KMS-11 (cell line): ENCODE measurements around the gene TIMM21.

Experiments
- H2AFZ ChIP-seq: fragments of 200-600 bp; sonication (generic); 2 replicates; pipeline ENCODE4 v1.6.1; 2016; ENCODE audit warnings: antibody characterized with exemption, mixed run types, low read depth
- H3K27ac ChIP-seq: fragments of 200-600 bp; sonication (generic); 2 replicates; pipeline ENCODE4 v1.6.1; 2016; ENCODE audit warnings: mild to moderate bottlenecking, mixed run types
- H3K27me3 ChIP-seq: fragments of 200-600 bp; sonication (generic); 2 replicates; pipeline ENCODE4 v1.6.1; 2017; ENCODE audit warnings: mild to moderate bottlenecking, low read depth, mixed run types, moderate library complexity; ENCODE audit not compliant: insufficient read depth
- H3K36me3 ChIP-seq: fragments of 200-600 bp; sonication (generic); 2 replicates; pipeline ENCODE4 v1.6.1; 2017; ENCODE audit warnings: mild to moderate bottlenecking, mixed run types; ENCODE audit not compliant: insufficient read depth
- H3K4me1 ChIP-seq: fragments of 200-600 bp; sonication (generic); 2 replicates; pipeline ENCODE4 v1.6.1; 2016; ENCODE audit warnings: mild to moderate bottlenecking, low read depth, mixed run types; ENCODE audit not compliant: poor library complexity, severe bottlenecking
- H3K4me2 ChIP-seq: fragments of 200-600 bp; sonication (generic); 2 replicates; pipeline ENCODE4 v1.7.0; 2016; ENCODE audit warnings: mild to moderate bottlenecking, mixed run types
- H3K4me3 ChIP-seq: fragments of 200-600 bp; sonication (generic); IDR thresholded peaks from 2 replicates; pipeline ENCODE4 v1.6.1; 2017; ENCODE audit warnings: low read depth, low read length, mixed read lengths; ENCODE audit not compliant: insufficient read depth
- H3K79me2 ChIP-seq: fragments of 200-600 bp; sonication (generic); 2 replicates; pipeline ENCODE4 v1.6.1; 2016; ENCODE audit warnings: low read depth, mixed run types; ENCODE audit not compliant: insufficient read depth
- H3K9ac ChIP-seq: fragments of 200-600 bp; sonication (generic); 2 replicates; pipeline ENCODE4 v1.6.1; 2016; ENCODE audit warnings: mild to moderate bottlenecking, mixed run types
- H4K20me1 ChIP-seq: fragments of 200-600 bp; sonication (generic); 2 replicates; pipeline ENCODE4 v1.6.1; 2016; ENCODE audit warnings: mild to moderate bottlenecking, mixed run types; ENCODE audit not compliant: insufficient read depth
- TF ChIP-seq, protein P1 (sequence below): fragments of 200-600 bp; sonication (generic); conservative IDR thresholded peaks from 2 replicates; pipeline ENCODE4 v1.6.1; 2017; ENCODE audit warnings: low read depth, mild to moderate bottlenecking, antibody characterized with exemption, low read length, moderate library complexity, mixed read lengths

TIMM21 gene, protein sequence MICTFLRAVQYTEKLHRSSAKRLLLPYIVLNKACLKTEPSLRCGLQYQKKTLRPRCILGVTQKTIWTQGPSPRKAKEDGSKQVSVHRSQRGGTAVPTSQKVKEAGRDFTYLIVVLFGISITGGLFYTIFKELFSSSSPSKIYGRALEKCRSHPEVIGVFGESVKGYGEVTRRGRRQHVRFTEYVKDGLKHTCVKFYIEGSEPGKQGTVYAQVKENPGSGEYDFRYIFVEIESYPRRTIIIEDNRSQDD

DNA sequence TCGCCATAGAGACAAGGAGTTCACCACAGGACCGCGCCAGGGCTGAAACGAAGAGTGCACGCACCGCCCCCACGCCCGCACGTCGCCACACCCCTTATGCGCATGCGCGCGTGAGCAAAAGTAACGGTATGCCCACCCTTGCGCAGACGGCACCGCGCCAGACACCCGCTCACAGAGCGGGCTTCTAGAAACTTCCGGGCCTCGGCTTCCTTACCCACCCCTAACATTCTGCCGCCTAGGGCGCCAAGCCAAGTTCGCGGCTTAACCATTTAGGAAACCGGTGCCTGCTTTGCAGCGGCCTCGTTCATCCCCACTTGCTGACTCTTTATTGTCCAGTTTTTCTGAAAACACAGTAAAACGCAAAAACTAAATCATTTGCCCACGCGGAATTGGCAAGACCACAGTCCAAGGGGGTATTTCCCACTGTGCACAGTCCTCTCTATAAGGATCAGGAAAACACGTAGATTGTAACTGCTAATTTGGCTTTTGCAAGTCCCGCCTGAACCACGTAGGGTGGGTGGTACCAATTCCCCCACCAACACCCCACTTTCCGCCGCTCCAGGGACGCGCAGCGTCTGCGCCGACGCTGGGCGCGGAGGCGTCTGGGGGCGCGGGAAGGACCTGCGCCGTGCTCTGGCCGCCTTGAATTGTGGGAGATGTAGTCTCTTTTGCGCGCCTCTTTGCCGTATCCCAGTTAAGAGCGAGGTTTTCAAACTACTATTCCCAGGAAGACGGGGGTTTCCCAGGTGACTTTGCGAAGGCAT lies at the start of gene TIMM21, which contains the start of gene FBXO15:
TSS of gene TIMM21 (plus strand) at position 745 of the 764 bp plus-strand sequence. CDS start 286 bp downstream, outside the sequence.
TSS of gene FBXO15 (minus strand) at position 56 of the 764 bp plus-strand sequence. CDS start at position 7, 49 bp downstream.
- H2AFZ ChIP-seq: peak within 1 kb of the TSS; percentile 75
- no peaks in the 10 kb centered on the region for H4K20me1 ChIP-seq
- H3K27me3 ChIP-seq: no peaks in the 10 kb centered on the region
- peak within 1 kb of the TSS; percentile 66 for H3K27ac ChIP-seq
- peak within 1 kb of the TSS; percentile 76 for H3K4me2 ChIP-seq
- H3K36me3 ChIP-seq: no peaks in the 10 kb centered on the region
- no peak within 1 kb of the TSS for H3K4me3 ChIP-seq
- TF ChIP-seq, protein P1, sequence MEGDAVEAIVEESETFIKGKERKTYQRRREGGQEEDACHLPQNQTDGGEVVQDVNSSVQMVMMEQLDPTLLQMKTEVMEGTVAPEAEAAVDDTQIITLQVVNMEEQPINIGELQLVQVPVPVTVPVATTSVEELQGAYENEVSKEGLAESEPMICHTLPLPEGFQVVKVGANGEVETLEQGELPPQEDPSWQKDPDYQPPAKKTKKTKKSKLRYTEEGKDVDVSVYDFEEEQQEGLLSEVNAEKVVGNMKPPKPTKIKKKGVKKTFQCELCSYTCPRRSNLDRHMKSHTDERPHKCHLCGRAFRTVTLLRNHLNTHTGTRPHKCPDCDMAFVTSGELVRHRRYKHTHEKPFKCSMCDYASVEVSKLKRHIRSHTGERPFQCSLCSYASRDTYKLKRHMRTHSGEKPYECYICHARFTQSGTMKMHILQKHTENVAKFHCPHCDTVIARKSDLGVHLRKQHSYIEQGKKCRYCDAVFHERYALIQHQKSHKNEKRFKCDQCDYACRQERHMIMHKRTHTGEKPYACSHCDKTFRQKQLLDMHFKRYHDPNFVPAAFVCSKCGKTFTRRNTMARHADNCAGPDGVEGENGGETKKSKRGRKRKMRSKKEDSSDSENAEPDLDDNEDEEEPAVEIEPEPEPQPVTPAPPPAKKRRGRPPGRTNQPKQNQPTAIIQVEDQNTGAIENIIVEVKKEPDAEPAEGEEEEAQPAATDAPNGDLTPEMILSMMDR: no peak
- peaks cover 25% of the 10 kb centered on the region for H3K4me1 ChIP-seq
- peak within 1 kb of the TSS; percentile 87 for H3K9ac ChIP-seq
- peaks cover 46% of the 10 kb centered on the region for H3K79me2 ChIP-seq

DNA sequence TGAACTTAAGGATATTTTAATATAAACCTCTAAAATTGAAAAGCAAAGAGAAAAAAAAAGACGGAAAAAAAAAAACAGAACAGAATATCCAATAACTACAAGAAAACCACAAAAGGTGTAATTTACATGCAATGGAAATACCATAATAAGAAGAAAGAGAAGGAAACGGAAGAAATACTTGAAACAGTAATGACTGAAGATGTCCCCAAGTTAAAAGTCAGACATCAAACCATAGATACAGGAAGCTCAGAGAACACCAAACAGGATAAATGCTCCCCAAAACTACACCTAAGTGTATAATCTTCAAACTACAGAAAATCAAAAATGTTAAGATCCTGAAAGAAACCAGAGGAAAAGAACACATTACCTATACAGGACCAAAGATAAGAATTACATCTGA lies 39.9 kb upstream of the TIMM21 start:
- Histone ChIP-seq H3K27me3 (no peaks in the 10 kb centered on the region), H3K4me2 (no peak overlapping the region), H3K4me1 (peaks cover 6% of the 10 kb centered on the region), H3K36me3 (no peaks in the 10 kb centered on the region), H3K79me2 (no peaks in the 10 kb centered on the region), H3K9ac (no peak overlapping the region), H2AFZ (no peak overlapping the region), H3K27ac (no peak overlapping the region), H3K4me3 (no peak overlapping the region), H4K20me1 (no peaks in the 10 kb centered on the region)
- TF ChIP-seq, protein P1: no peak

DNA sequence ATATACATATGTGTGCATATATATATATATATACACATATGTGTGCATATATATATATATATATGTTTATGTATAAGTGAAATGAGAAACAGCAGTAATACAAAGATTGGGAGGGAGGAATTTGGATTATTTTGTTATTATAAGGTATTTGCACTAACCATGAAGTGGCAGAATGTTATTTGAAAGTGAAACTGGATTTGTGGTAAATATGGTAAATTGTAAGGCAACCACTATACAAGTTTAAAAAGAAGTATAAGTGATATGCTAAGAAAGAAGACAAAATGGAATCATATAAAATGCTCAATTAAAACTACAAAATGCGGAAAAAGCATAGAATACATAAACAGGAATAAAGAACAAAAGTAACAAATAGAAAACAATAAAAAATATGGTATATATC lies 38.2 kb upstream of the TIMM21 start:
- Histone ChIP-seq H3K36me3 (no peaks in the 10 kb centered on the region), H4K20me1 (no peaks in the 10 kb centered on the region), H3K79me2 (no peaks in the 10 kb centered on the region), H3K9ac (no peak overlapping the region), H3K4me1 (peaks cover 6% of the 10 kb centered on the region), H3K27me3 (no peaks in the 10 kb centered on the region), H2AFZ (no peak overlapping the region), H3K4me3 (no peak overlapping the region), H3K4me2 (no peak overlapping the region; the same call in 1 of the 2 replicates), H3K27ac (no peak overlapping the region)
- TF ChIP-seq, protein P1: no peak

DNA sequence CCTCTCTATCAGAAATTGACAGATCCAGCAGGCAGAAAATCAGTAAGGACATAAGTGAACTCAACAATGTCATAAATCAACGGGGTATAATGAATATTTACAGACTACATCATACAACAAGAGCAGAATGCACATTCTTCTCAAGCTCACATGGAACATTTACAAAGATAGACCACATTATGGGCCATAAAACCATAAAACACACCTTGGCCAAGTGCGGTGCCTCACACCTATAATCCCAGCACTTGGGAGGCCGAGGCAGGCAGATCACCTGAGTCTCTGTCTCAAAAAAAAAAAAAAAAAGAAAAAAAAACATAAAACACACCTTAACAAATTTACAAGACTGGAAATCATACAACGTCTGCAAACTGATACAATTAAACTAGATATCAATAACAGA lies 37.3 kb upstream of the TIMM21 start:
- no peaks in the 10 kb centered on the region for H3K27me3 ChIP-seq
- H3K27ac ChIP-seq: no peak overlapping the region
- H3K9ac ChIP-seq: no peak overlapping the region
- no peaks in the 10 kb centered on the region for H4K20me1 ChIP-seq
- H3K4me2 ChIP-seq: no peak overlapping the region
- no peak overlapping the region for H2AFZ ChIP-seq
- no peak overlapping the region for H3K4me3 ChIP-seq
- no peaks in the 10 kb centered on the region for H3K79me2 ChIP-seq
- H3K4me1 ChIP-seq: peaks cover 6% of the 10 kb centered on the region
- TF ChIP-seq, protein P1: no peak
- no peaks in the 10 kb centered on the region for H3K36me3 ChIP-seq
